ENCODE data around the gene CHCHD6. TPM values are rescaled to one million over a fixed set of nuclear protein-coding genes. Genes with fewer than 3 reads are reported as not detected.
A peak's percentile ranks its signal among the peaks of the same experiment; 100 is the strongest.

The CHCHD6 gene
- total RNA-seq, 1 donor from 2014 or later = 17.2 TPM

GRCh38 chr3:126978291-126978690 is 274.3 kb downstream of the CHCHD6 start:
- H3K9me3 Mint-ChIP-seq (ENCODE audit: unreplicated experiment) = peaks cover 14% of the 10 kb centered on the region
- TF ChIP-seq CTCF (IDR thresholded peaks at IDR 0.05; ENCODE audit: partially characterized antibody, unreplicated experiment) = no peak
- H3K36me3 Mint-ChIP-seq (ENCODE audit: unreplicated experiment) = peaks cover 14% of the 10 kb centered on the region
- DNase-seq = no peak
- H3K4me1 Mint-ChIP-seq (ENCODE audit: low read depth, unreplicated experiment) = peaks cover 6% of the 10 kb centered on the region
- H3K27me3 Mint-ChIP-seq (ENCODE audit: unreplicated experiment) = peaks cover 9% of the 10 kb centered on the region
- no peak overlapping the region for H3K27ac Mint-ChIP-seq (ENCODE audit: unreplicated experiment)
- no peak overlapping the region for H3K4me3 Mint-ChIP-seq (ENCODE audit: unreplicated experiment)

- no peak for TF ChIP-seq CTCF (IDR thresholded peaks at IDR 0.05; ENCODE audit: partially characterized antibody, unreplicated experiment)
- no peak overlapping the region for H3K4me3 Mint-ChIP-seq (ENCODE audit: unreplicated experiment)
- peaks cover 14% of the 10 kb centered on the region for H3K9me3 Mint-ChIP-seq (ENCODE audit: unreplicated experiment)
- no peak for DNase-seq
- peaks cover 12% of the 10 kb centered on the region for H3K36me3 Mint-ChIP-seq (ENCODE audit: unreplicated experiment)
- peaks cover 9% of the 10 kb centered on the region for H3K27me3 Mint-ChIP-seq (ENCODE audit: unreplicated experiment)
- H3K27ac Mint-ChIP-seq (ENCODE audit: unreplicated experiment) = no peak overlapping the region
- H3K4me1 Mint-ChIP-seq (ENCODE audit: low read depth, unreplicated experiment) = peaks cover 6% of the 10 kb centered on the region
Observed at GRCh38 chr3:126979046-126979628, 275.1 kb downstream of the CHCHD6 start.

GRCh38 chr3:126980266-126980811 is 276.3 kb downstream of the CHCHD6 start:
- TF ChIP-seq CTCF (IDR thresholded peaks at IDR 0.05; ENCODE audit: partially characterized antibody, unreplicated experiment) = no peak
- Mint-ChIP-seq H3K36me3 (ENCODE audit: unreplicated experiment) (peaks cover under 1% of the 10 kb centered on the region), H3K9me3 (ENCODE audit: unreplicated experiment) (peaks cover 12% of the 10 kb centered on the region)

GRCh38 chr3:126982126-126982470 is 278.1 kb downstream of the CHCHD6 start:
- peaks cover 10% of the 10 kb centered on the region for H3K27me3 Mint-ChIP-seq (ENCODE audit: unreplicated experiment)
- no peaks in the 10 kb centered on the region for H3K36me3 Mint-ChIP-seq (ENCODE audit: unreplicated experiment)
- no peak for DNase-seq
- H3K4me1 Mint-ChIP-seq (ENCODE audit: low read depth, unreplicated experiment) = peaks cover 11% of the 10 kb centered on the region
- no peak for TF ChIP-seq CTCF (IDR thresholded peaks at IDR 0.05; ENCODE audit: partially characterized antibody, unreplicated experiment)
- peak overlapping the region; percentile 78 for H3K4me3 Mint-ChIP-seq (ENCODE audit: unreplicated experiment)
- no peak overlapping the region for H3K27ac Mint-ChIP-seq (ENCODE audit: unreplicated experiment)
- peaks cover 10% of the 10 kb centered on the region for H3K9me3 Mint-ChIP-seq (ENCODE audit: unreplicated experiment)

More at GRCh38 chr3:126980266-126980811, 276.3 kb downstream of the CHCHD6 start:
- H3K4me1 Mint-ChIP-seq (ENCODE audit: low read depth, unreplicated experiment) = peaks cover 9% of the 10 kb centered on the region
- peaks cover 9% of the 10 kb centered on the region for H3K27me3 Mint-ChIP-seq (ENCODE audit: unreplicated experiment)
- no peak overlapping the region for H3K27ac Mint-ChIP-seq (ENCODE audit: unreplicated experiment)
- H3K4me3 Mint-ChIP-seq (ENCODE audit: unreplicated experiment) = no peak overlapping the region
- DNase-seq = no peak

- peak; percentile 75 for DNase-seq
- no peak within 1 kb of the TSS for H3K27ac Mint-ChIP-seq (ENCODE audit: unreplicated experiment)
- no peaks in the 10 kb centered on the region for H3K36me3 Mint-ChIP-seq (ENCODE audit: unreplicated experiment)
- peak; percentile 95 for TF ChIP-seq CTCF (IDR thresholded peaks at IDR 0.05; ENCODE audit: partially characterized antibody, unreplicated experiment)
- H3K27me3 Mint-ChIP-seq (ENCODE audit: unreplicated experiment) = peaks cover 13% of the 10 kb centered on the region
- H3K4me3 Mint-ChIP-seq (ENCODE audit: unreplicated experiment) = peak within 1 kb of the TSS; percentile 78
- H3K4me1 Mint-ChIP-seq (ENCODE audit: low read depth, unreplicated experiment) = peaks cover 11% of the 10 kb centered on the region
- peaks cover 10% of the 10 kb centered on the region for H3K9me3 Mint-ChIP-seq (ENCODE audit: unreplicated experiment)
Observed at GRCh38 chr3:126982471-126983175, 278.6 kb downstream of the CHCHD6 start, which contains the start of gene PLXNA1. PLXNA1 (plus strand) TSS chr3:126983115; CDS start chr3:126988594, 5,479 bp downstream.
